ENCODE data around the gene GPD2.

The GPD2 gene

GRCh38 chr2:156448766-156449165 is 12.6 kb downstream of the GPD2 start:
- FAIRE-seq: no peak
- no peak for TF ChIP-seq POLR2AphosphoS5 (IDR thresholded peaks at IDR 0.05; ENCODE audit: low read depth, low read length)
- TF ChIP-seq POLR2A (IDR thresholded peaks at IDR 0.05; ENCODE audit: low read depth, low read length): no peak
- no peak for TF ChIP-seq SPI1 (IDR thresholded peaks at IDR 0.05; ENCODE audit: low read depth, low read length)
- TF ChIP-seq PAX5 (IDR thresholded peaks at IDR 0.05; ENCODE audit: insufficient read depth, low read length, severe bottlenecking): no peak
- TF ChIP-seq POU2F2 (IDR thresholded peaks at IDR 0.05; ENCODE audit: low read depth, low read length): no peak
- no peak for DNase-seq (ENCODE audit: insufficient read length, low spot score)

- no peak for TF ChIP-seq POLR2A (IDR thresholded peaks at IDR 0.05; ENCODE audit: low read depth, low read length)
- TF ChIP-seq POU2F2 (IDR thresholded peaks at IDR 0.05; ENCODE audit: low read depth, low read length): no peak
- no peak for TF ChIP-seq SPI1 (IDR thresholded peaks at IDR 0.05; ENCODE audit: low read depth, low read length)
- no peak for TF ChIP-seq PAX5 (IDR thresholded peaks at IDR 0.05; ENCODE audit: insufficient read depth, low read length, severe bottlenecking)
- no peak for TF ChIP-seq POLR2AphosphoS5 (IDR thresholded peaks at IDR 0.05; ENCODE audit: low read depth, low read length)
- no peak for TF ChIP-seq TAF1 (IDR thresholded peaks at IDR 0.05; ENCODE audit: low read depth, low read length)
- no peak for DNase-seq (ENCODE audit: insufficient read length, low spot score)
- FAIRE-seq: no peak
These were observed 16.8 kb downstream of the GPD2 start for GRCh38 chr2:156452971-156453370.

- TF ChIP-seq POLR2AphosphoS5 (IDR thresholded peaks at IDR 0.05; ENCODE audit: low read depth, low read length) (no peak), TAF1 (IDR thresholded peaks at IDR 0.05; ENCODE audit: low read depth, low read length) (no peak), SPI1 (IDR thresholded peaks at IDR 0.05; ENCODE audit: low read depth, low read length) (no peak), POLR2A (IDR thresholded peaks at IDR 0.05; ENCODE audit: low read depth, low read length) (no peak), PAX5 (IDR thresholded peaks at IDR 0.05; ENCODE audit: insufficient read depth, low read length, severe bottlenecking) (no peak), POU2F2 (IDR thresholded peaks at IDR 0.05; ENCODE audit: low read depth, low read length) (no peak)
- FAIRE-seq (peak; percentile 51), DNase-seq (ENCODE audit: insufficient read length, low spot score) (no peak)
These were observed 19.3 kb downstream of the GPD2 start for GRCh38 chr2:156455361-156455975.

- peak; percentile 81 for FAIRE-seq
- TF ChIP-seq POU2F2 (IDR thresholded peaks at IDR 0.05; ENCODE audit: low read depth, low read length): no peak
- TF ChIP-seq PAX5 (IDR thresholded peaks at IDR 0.05; ENCODE audit: insufficient read depth, low read length, severe bottlenecking): peak; percentile 93
- DNase-seq (ENCODE audit: insufficient read length, low spot score): no peak
These were observed 20.4 kb downstream of the GPD2 start for GRCh38 chr2:156456616-156457015.

GRCh38 chr2:156457523-156458517 is 21.6 kb downstream of the GPD2 start:
- FAIRE-seq (peak; percentile 5), DNase-seq (ENCODE audit: insufficient read length, low spot score) (no peak)
- TF ChIP-seq POLR2AphosphoS5 (IDR thresholded peaks at IDR 0.05; ENCODE audit: low read depth, low read length): no peak
- TF ChIP-seq PAX5 (IDR thresholded peaks at IDR 0.05; ENCODE audit: insufficient read depth, low read length, severe bottlenecking): no peak
- no peak for TF ChIP-seq POU2F2 (IDR thresholded peaks at IDR 0.05; ENCODE audit: low read depth, low read length)
- no peak for TF ChIP-seq TAF1 (IDR thresholded peaks at IDR 0.05; ENCODE audit: low read depth, low read length)
- no peak for TF ChIP-seq SPI1 (IDR thresholded peaks at IDR 0.05; ENCODE audit: low read depth, low read length)

GRCh38 chr2:156459720-156460119 is 23.5 kb downstream of the GPD2 start:
- DNase-seq (ENCODE audit: insufficient read length, low spot score) (no peak), FAIRE-seq (no peak)
- TF ChIP-seq TAF1 (IDR thresholded peaks at IDR 0.05; ENCODE audit: low read depth, low read length) (no peak), PAX5 (IDR thresholded peaks at IDR 0.05; ENCODE audit: insufficient read depth, low read length, severe bottlenecking) (no peak), SPI1 (IDR thresholded peaks at IDR 0.05; ENCODE audit: low read depth, low read length) (no peak), POLR2A (IDR thresholded peaks at IDR 0.05; ENCODE audit: low read depth, low read length) (no peak), POU2F2 (IDR thresholded peaks at IDR 0.05; ENCODE audit: low read depth, low read length) (no peak), POLR2AphosphoS5 (IDR thresholded peaks at IDR 0.05; ENCODE audit: low read depth, low read length) (no peak)

- TF ChIP-seq POU2F2 (IDR thresholded peaks at IDR 0.05; ENCODE audit: low read depth, low read length): no peak
- TF ChIP-seq PAX5 (IDR thresholded peaks at IDR 0.05; ENCODE audit: insufficient read depth, low read length, severe bottlenecking): no peak
- no peak for TF ChIP-seq POLR2A (IDR thresholded peaks at IDR 0.05; ENCODE audit: low read depth, low read length)
- TF ChIP-seq POLR2AphosphoS5 (IDR thresholded peaks at IDR 0.05; ENCODE audit: low read depth, low read length): no peak
- no peak for TF ChIP-seq SPI1 (IDR thresholded peaks at IDR 0.05; ENCODE audit: low read depth, low read length)
- TF ChIP-seq TAF1 (IDR thresholded peaks at IDR 0.05; ENCODE audit: low read depth, low read length): no peak
- DNase-seq (ENCODE audit: insufficient read length, low spot score) (no peak), FAIRE-seq (no peak)
These were observed 27.9 kb downstream of the GPD2 start for GRCh38 chr2:156464106-156464505.

- DNase-seq (ENCODE audit: insufficient read length, low spot score): no peak
- TF ChIP-seq POLR2A (IDR thresholded peaks at IDR 0.05; ENCODE audit: low read depth, low read length) (no peak), SPI1 (IDR thresholded peaks at IDR 0.05; ENCODE audit: low read depth, low read length) (no peak), TAF1 (IDR thresholded peaks at IDR 0.05; ENCODE audit: low read depth, low read length) (no peak), PAX5 (IDR thresholded peaks at IDR 0.05; ENCODE audit: insufficient read depth, low read length, severe bottlenecking) (no peak), POU2F2 (IDR thresholded peaks at IDR 0.05; ENCODE audit: low read depth, low read length) (no peak), POLR2AphosphoS5 (IDR thresholded peaks at IDR 0.05; ENCODE audit: low read depth, low read length) (no peak)
- no peak for FAIRE-seq
These were observed 29.4 kb downstream of the GPD2 start for GRCh38 chr2:156465573-156465972.

GRCh38 chr2:156466739-156467405 is 30.7 kb downstream of the GPD2 start:
- TF ChIP-seq POLR2A (IDR thresholded peaks at IDR 0.05; ENCODE audit: low read depth, low read length): no peak
- TF ChIP-seq SPI1 (IDR thresholded peaks at IDR 0.05; ENCODE audit: low read depth, low read length): no peak
- TF ChIP-seq POU2F2 (IDR thresholded peaks at IDR 0.05; ENCODE audit: low read depth, low read length): no peak
- TF ChIP-seq PAX5 (IDR thresholded peaks at IDR 0.05; ENCODE audit: insufficient read depth, low read length, severe bottlenecking): no peak
- no peak for TF ChIP-seq POLR2AphosphoS5 (IDR thresholded peaks at IDR 0.05; ENCODE audit: low read depth, low read length)
- TF ChIP-seq TAF1 (IDR thresholded peaks at IDR 0.05; ENCODE audit: low read depth, low read length): no peak
- DNase-seq (ENCODE audit: insufficient read length, low spot score): no peak
- no peak for FAIRE-seq
